H1 (cell line): ENCODE measurements around the gene CORO1C. TPM values are rescaled to one million over a fixed set of nuclear protein-coding genes. Genes with fewer than 3 reads are reported as not detected.

Experiments used
- BCL11A ChIP-seq, 2 experiments: IDR thresholded peaks; one replicate each; pipeline ENCODE4 v1.6.1; 2011; ENCODE audit warnings: low read depth in 2 of 2, low read length in 2 of 2, mild to moderate bottlenecking in 2 of 2
- BRCA1 ChIP-seq: IDR thresholded peaks from 2 replicates; pipeline ENCODE4 v1.6.1; 2012; ENCODE audit warnings: low read depth, low read length, improper control_type of control experiment
- POU5F1 ChIP-seq: IDR thresholded peaks from 2 replicates; pipeline ENCODE4 v1.6.1; 2011; ENCODE audit warnings: low read depth, mild to moderate bottlenecking, low read length, moderate library complexity
- SAP30 ChIP-seq: fragments of 300-600 bp; sonication (generic); IDR thresholded peaks from 2 replicates; pipeline ENCODE4 v1.7.1; 2012; ENCODE audit warnings: low read length, moderate library complexity, mild to moderate bottlenecking, inconsistent platforms; ENCODE audit not compliant: insufficient read depth, insufficient replicate concordance
- SIRT6 ChIP-seq: IDR thresholded peaks from one replicate; pipeline ENCODE4 v1.7.1; 2012; ENCODE audit warnings: low read length, inconsistent platforms
- SIX5 ChIP-seq: IDR thresholded peaks from 2 replicates; pipeline ENCODE4 v1.6.1; 2011; ENCODE audit warnings: mild to moderate bottlenecking, low read depth, low read length
- SP1 ChIP-seq: IDR thresholded peaks from 2 replicates; pipeline ENCODE4 v1.6.1; 2011; ENCODE audit warnings: low read depth, low read length
- polyA plus RNA-seq, 7 experiments: library from polyadenylated mRNA; depleted of rRNA in 3 of 7; stranded (reverse) in 5 of 7; unstranded in 2 of 7; fragments of >200 nt in 5 of 7; fragments of 200-250 nt in 2 of 7; gene quantifications; 1 replicate in 5 of 7; 2 replicates in 1 of 7; 4 replicates in 1 of 7; pipeline versions ENCODE4 v1.2.1 to v1.2.3, GENCODE V29; 2011 to 2013; ENCODE audit warnings: missing spikeins in 2 of 7, mixed read lengths in 2 of 7
- total RNA-seq: library from RNA; stranded (reverse); fragmentation: NEBNext Ultra II Directional; extraction: Animal tissue kit (Norgen Biotek cat#: 25700); gene quantifications from 2 replicates; pipeline ENCODE4 v1.2.1, GENCODE V29; 2021
- TF ChIP-seq, protein P1 (sequence below): fragments of 300-600 bp; sonication (generic); IDR thresholded peaks from 2 replicates; pipeline ENCODE4 v1.7.1; 2012; ENCODE audit warnings: low read length, moderate library complexity, mild to moderate bottlenecking, inconsistent platforms; ENCODE audit not compliant: insufficient replicate concordance
- TF ChIP-seq, protein P2 (sequence below): IDR thresholded peaks from 2 replicates; pipeline ENCODE4 v1.6.1; 2012; ENCODE audit warnings: low read length, inconsistent platforms

CORO1C gene
- total and polyA plus RNA-seq, 2 of the 8 experiments (the other 6 are each of a cell fraction or from before 2014, with no cell fraction given) = 72.7 to 120 TPM

DNA sequence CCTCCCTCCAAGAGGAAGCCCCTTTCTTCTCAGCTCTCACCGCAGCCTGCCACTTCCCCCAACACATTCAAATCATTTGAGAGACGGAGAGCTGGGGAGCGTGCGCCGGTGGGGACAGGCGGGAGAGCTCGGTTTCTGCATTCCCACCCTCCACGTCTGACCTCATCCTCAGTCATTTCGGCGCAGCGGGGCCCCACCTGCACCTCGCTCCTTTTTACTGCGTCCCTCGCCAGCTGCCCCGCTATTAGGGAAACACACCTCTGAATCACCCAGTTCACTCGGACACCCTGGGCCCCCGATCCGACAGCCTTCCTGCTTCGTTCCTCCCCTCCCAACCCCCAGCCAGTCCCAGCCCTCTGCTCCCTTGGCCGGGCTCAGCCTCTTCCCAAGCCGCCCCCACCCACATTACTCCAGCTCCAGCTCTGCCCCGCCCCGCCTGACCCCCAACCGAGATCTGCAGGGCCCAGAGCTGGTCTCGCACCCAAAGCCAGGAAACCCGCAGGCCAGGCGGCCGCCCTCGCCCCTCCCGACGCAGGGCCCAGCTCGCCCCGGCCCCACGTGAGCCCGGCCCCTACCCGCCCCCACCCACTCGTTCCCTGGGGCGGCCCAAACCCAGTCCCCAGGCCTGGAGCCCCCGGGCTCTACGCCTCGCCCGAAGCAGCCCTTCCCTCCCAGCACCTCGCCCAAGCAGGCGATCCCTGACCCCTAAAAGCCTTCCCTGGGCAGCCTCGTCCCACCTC is 783 bp downstream of the CORO1C start (continued):
- TF ChIP-seq, protein P1, sequence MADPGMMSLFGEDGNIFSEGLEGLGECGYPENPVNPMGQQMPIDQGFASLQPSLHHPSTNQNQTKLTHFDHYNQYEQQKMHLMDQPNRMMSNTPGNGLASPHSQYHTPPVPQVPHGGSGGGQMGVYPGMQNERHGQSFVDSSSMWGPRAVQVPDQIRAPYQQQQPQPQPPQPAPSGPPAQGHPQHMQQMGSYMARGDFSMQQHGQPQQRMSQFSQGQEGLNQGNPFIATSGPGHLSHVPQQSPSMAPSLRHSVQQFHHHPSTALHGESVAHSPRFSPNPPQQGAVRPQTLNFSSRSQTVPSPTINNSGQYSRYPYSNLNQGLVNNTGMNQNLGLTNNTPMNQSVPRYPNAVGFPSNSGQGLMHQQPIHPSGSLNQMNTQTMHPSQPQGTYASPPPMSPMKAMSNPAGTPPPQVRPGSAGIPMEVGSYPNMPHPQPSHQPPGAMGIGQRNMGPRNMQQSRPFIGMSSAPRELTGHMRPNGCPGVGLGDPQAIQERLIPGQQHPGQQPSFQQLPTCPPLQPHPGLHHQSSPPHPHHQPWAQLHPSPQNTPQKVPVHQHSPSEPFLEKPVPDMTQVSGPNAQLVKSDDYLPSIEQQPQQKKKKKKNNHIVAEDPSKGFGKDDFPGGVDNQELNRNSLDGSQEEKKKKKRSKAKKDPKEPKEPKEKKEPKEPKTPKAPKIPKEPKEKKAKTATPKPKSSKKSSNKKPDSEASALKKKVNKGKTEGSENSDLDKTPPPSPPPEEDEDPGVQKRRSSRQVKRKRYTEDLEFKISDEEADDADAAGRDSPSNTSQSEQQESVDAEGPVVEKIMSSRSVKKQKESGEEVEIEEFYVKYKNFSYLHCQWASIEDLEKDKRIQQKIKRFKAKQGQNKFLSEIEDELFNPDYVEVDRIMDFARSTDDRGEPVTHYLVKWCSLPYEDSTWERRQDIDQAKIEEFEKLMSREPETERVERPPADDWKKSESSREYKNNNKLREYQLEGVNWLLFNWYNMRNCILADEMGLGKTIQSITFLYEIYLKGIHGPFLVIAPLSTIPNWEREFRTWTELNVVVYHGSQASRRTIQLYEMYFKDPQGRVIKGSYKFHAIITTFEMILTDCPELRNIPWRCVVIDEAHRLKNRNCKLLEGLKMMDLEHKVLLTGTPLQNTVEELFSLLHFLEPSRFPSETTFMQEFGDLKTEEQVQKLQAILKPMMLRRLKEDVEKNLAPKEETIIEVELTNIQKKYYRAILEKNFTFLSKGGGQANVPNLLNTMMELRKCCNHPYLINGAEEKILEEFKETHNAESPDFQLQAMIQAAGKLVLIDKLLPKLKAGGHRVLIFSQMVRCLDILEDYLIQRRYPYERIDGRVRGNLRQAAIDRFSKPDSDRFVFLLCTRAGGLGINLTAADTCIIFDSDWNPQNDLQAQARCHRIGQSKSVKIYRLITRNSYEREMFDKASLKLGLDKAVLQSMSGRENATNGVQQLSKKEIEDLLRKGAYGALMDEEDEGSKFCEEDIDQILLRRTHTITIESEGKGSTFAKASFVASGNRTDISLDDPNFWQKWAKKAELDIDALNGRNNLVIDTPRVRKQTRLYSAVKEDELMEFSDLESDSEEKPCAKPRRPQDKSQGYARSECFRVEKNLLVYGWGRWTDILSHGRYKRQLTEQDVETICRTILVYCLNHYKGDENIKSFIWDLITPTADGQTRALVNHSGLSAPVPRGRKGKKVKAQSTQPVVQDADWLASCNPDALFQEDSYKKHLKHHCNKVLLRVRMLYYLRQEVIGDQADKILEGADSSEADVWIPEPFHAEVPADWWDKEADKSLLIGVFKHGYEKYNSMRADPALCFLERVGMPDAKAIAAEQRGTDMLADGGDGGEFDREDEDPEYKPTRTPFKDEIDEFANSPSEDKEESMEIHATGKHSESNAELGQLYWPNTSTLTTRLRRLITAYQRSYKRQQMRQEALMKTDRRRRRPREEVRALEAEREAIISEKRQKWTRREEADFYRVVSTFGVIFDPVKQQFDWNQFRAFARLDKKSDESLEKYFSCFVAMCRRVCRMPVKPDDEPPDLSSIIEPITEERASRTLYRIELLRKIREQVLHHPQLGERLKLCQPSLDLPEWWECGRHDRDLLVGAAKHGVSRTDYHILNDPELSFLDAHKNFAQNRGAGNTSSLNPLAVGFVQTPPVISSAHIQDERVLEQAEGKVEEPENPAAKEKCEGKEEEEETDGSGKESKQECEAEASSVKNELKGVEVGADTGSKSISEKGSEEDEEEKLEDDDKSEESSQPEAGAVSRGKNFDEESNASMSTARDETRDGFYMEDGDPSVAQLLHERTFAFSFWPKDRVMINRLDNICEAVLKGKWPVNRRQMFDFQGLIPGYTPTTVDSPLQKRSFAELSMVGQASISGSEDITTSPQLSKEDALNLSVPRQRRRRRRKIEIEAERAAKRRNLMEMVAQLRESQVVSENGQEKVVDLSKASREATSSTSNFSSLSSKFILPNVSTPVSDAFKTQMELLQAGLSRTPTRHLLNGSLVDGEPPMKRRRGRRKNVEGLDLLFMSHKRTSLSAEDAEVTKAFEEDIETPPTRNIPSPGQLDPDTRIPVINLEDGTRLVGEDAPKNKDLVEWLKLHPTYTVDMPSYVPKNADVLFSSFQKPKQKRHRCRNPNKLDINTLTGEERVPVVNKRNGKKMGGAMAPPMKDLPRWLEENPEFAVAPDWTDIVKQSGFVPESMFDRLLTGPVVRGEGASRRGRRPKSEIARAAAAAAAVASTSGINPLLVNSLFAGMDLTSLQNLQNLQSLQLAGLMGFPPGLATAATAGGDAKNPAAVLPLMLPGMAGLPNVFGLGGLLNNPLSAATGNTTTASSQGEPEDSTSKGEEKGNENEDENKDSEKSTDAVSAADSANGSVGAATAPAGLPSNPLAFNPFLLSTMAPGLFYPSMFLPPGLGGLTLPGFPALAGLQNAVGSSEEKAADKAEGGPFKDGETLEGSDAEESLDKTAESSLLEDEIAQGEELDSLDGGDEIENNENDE = no peak
- TF ChIP-seq BRCA1 = no peak
- no peak for TF ChIP-seq SP1
- peak; percentile 35 for TF ChIP-seq SAP30
- no peak for TF ChIP-seq SIX5
- no peak for TF ChIP-seq SIRT6
- no peak for TF ChIP-seq BCL11A (IDR thresholded peaks at IDR 0.05; ENCODE audit: low read depth in 2 of 2, low read length in 2 of 2)
- TF ChIP-seq, protein P2, sequence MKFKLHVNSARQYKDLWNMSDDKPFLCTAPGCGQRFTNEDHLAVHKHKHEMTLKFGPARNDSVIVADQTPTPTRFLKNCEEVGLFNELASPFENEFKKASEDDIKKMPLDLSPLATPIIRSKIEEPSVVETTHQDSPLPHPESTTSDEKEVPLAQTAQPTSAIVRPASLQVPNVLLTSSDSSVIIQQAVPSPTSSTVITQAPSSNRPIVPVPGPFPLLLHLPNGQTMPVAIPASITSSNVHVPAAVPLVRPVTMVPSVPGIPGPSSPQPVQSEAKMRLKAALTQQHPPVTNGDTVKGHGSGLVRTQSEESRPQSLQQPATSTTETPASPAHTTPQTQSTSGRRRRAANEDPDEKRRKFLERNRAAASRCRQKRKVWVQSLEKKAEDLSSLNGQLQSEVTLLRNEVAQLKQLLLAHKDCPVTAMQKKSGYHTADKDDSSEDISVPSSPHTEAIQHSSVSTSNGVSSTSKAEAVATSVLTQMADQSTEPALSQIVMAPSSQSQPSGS = 0 out of 2 replicates have a peak, but pooled peaks have one; percentile 45
- TF ChIP-seq POU5F1 = no peak
